Stimulated activated CD4-positive, alpha-beta T cell treated with anti-CD3 and anti-CD28 coated beads, Interleukin-15, amount 100 ng/mL, for 1 hour (primary cell): ENCODE measurements around the gene CNBD2.
"Not testable (repeated sequence)": the region's sequence is repeated elsewhere in the genome, so short reads cannot be mapped to it uniquely, and the experiment has no call there.

ENCODE experiments used
- DNase-seq, 2 donors: peaks; one replicate each; pipeline ENCODE4 v3.0.0-alpha.2; 2020; ENCODE audit warnings: low read depth in 1 of 2, low spot score in 1 of 2

Gene CNBD2

GRCh38 chr20:35974256-35974655 lies 5.9 kb downstream of the CNBD2 start:
- DNase-seq: no peak

- DNase-seq: no peak
Measured at GRCh38 chr20:35975576-35976373, 7.4 kb downstream of the CNBD2 start.

GRCh38 chr20:35978041-35978513 lies 9.7 kb downstream of the CNBD2 start:
- DNase-seq: no peak

- DNase-seq: no peak
Measured at GRCh38 chr20:35979544-35979943, 11.2 kb downstream of the CNBD2 start.

GRCh38 chr20:35981969-35982368 lies 13.6 kb downstream of the CNBD2 start:
- DNase-seq: no peak

GRCh38 chr20:35984382-35984781 lies 16.0 kb downstream of the CNBD2 start:
- no peak for DNase-seq

- no peak for DNase-seq
Measured at GRCh38 chr20:35985806-35986205, 17.4 kb downstream of the CNBD2 start.

GRCh38 chr20:35988910-35989463 lies 20.6 kb downstream of the CNBD2 start:
- DNase-seq: no peak

GRCh38 chr20:35991142-35991771 lies 22.9 kb downstream of the CNBD2 start:
- DNase-seq: no peak

- DNase-seq: no peak
Measured at GRCh38 chr20:35992713-35993335, 24.4 kb downstream of the CNBD2 start.

GRCh38 chr20:35994994-35995453 lies 26.6 kb downstream of the CNBD2 start:
- DNase-seq: peak; percentile 69 to 73

GRCh38 chr20:35996492-35996891 lies 28.1 kb downstream of the CNBD2 start:
- DNase-seq: not testable (repeated sequence)

GRCh38 chr20:36001331-36001730 lies 32.9 kb downstream of the CNBD2 start:
- not testable (repeated sequence) for DNase-seq

GRCh38 chr20:36002855-36003254 lies 34.5 kb downstream of the CNBD2 start:
- no peak for DNase-seq

GRCh38 chr20:36004045-36004444 lies 35.7 kb downstream of the CNBD2 start:
- no peak for DNase-seq

GRCh38 chr20:36008461-36009035 lies 40.2 kb downstream of the CNBD2 start:
- DNase-seq: no peak

- DNase-seq: no peak
Measured at GRCh38 chr20:36010076-36010475, 41.7 kb downstream of the CNBD2 start.

- no peak for DNase-seq
Measured at GRCh38 chr20:36010825-36011224, 42.4 kb downstream of the CNBD2 start.

GRCh38 chr20:36015806-36016403 lies 47.5 kb downstream of the CNBD2 start:
- DNase-seq: no peak

- DNase-seq: no peak
Measured at GRCh38 chr20:36017048-36017951, 48.9 kb downstream of the CNBD2 start.
